Measurements from ENCODE around the gene SLC6A9.

The SLC6A9 gene

DNA sequence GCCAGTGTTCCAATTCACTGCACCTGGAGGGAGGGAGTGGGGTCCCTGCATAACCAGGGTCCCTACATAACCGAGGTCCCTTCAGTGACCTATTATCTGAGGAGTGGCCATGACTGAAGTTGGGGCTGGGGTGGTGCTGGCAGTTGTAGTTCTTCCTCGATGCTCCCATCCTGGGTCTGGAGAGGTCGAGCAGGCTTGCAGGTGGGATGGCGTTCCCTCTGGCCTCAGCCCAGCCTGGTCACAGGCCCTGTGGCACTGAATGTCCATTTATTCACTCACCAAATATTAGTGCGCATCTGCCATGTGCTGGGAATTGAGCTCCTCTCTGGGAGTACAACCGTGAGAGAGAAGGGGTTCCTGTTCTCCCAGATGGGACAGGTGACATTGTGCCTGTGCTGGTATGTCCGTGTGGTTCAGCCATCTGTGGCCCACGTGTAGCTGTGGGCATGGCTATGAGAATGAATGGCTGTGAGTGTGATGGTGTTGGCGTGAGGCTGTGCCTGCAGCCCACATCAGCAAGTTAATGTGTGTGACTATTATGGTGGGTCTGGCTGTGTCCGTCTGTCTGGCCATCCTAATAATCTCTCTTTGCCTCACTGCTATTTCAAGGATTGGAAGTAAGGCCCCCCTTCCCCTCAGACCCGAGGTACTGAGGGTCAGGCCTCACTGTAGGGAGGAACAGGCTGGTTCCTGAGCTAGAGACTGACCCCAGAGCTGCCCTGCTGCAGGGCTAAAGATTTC is 3.9 kb upstream of the SLC6A9 start:
- Histone ChIP-seq H2BK15ac (replicated peaks; ENCODE audit: low read depth) (no peak overlapping the region), H3K4me3 (ENCODE audit: low read length) (no peak overlapping the region), H3K4me1 (ENCODE audit: control insufficient read depth, low read depth, low read length) (peaks cover 9% of the 10 kb centered on the region), H3K56ac (ENCODE audit: low read length) (peak overlapping the region; percentile 37), H3K23ac (ENCODE audit: low read length) (no peak overlapping the region), H2BK120ac (ENCODE audit: low read depth, low read length) (no peak overlapping the region), H3K18ac (ENCODE audit: low read length) (no peak overlapping the region), H3K4me2 (ENCODE audit: low read length) (no peak overlapping the region), H3K79me1 (ENCODE audit: low read length) (no peaks in the 10 kb centered on the region), H2AK5ac (ENCODE audit: low read length) (peak overlapping the region; percentile 85), H3K27me3 (ENCODE audit: insufficient read depth, low read length, poor library complexity) (no peaks in the 10 kb centered on the region), H4K8ac (ENCODE audit: low read depth, low read length) (no peak overlapping the region), H3K36me3 (ENCODE audit: control insufficient read depth, insufficient read depth, low read length) (no peaks in the 10 kb centered on the region), H3K4ac (ENCODE audit: low read depth, low read length) (no peak overlapping the region), H3K79me2 (ENCODE audit: control insufficient read depth, insufficient read depth, low read length) (no peaks in the 10 kb centered on the region), H4K5ac (ENCODE audit: low read length) (no peak overlapping the region), H3K27ac (ENCODE audit: low read depth, low read length) (no peak overlapping the region), H2BK5ac (ENCODE audit: low read length) (peak overlapping the region; percentile 11), H3K9ac (ENCODE audit: low read length) (no peak overlapping the region)
- no CpG with 5 or more reads among the region's 11 CpGs for WGBS (ENCODE audit: extremely low coverage, insufficient coverage, low lambda C conversion rate)
- DNase-seq = no peak

DNA sequence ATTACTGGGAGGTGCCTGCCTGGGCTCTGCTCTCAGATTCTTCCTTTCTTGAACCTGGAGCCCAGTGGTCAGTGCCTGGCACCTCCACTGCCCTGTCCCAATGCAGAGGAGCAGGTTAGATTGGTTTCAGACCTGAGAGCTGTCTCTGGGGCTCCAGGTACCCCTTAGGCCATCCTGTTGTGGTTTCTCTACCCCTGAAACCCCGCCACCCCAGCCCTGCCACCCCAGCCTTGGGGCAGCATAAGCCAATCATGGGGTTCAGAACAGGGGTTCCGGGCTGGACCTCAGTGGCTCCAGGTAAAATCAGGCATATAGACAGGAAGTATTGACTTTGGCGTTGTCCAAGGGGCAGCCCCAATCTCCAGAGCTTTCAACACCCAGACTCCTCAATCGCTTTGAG is 3.2 kb upstream of the SLC6A9 start:
- Histone ChIP-seq H2BK15ac (replicated peaks; ENCODE audit: low read depth) (no peak overlapping the region), H3K18ac (ENCODE audit: low read length) (no peak overlapping the region), H3K27me3 (ENCODE audit: insufficient read depth, low read length, poor library complexity) (no peaks in the 10 kb centered on the region), H2BK5ac (ENCODE audit: low read length) (no peak overlapping the region), H3K79me1 (ENCODE audit: low read length) (no peaks in the 10 kb centered on the region), H3K36me3 (ENCODE audit: control insufficient read depth, insufficient read depth, low read length) (no peaks in the 10 kb centered on the region), H4K5ac (ENCODE audit: low read length) (no peak overlapping the region), H3K23ac (ENCODE audit: low read length) (no peak overlapping the region), H3K4me2 (ENCODE audit: low read length) (no peak overlapping the region), H3K4me1 (ENCODE audit: control insufficient read depth, low read depth, low read length) (peaks cover 9% of the 10 kb centered on the region), H4K8ac (ENCODE audit: low read depth, low read length) (no peak overlapping the region), H3K4me3 (ENCODE audit: low read length) (no peak overlapping the region), H3K56ac (ENCODE audit: low read length) (no peak overlapping the region), H2AK5ac (ENCODE audit: low read length) (no peak overlapping the region), H2BK120ac (ENCODE audit: low read depth, low read length) (no peak overlapping the region), H3K79me2 (ENCODE audit: control insufficient read depth, insufficient read depth, low read length) (no peaks in the 10 kb centered on the region), H3K9ac (ENCODE audit: low read length) (no peak overlapping the region), H3K4ac (ENCODE audit: low read depth, low read length) (no peak overlapping the region), H3K27ac (ENCODE audit: low read depth, low read length) (no peak overlapping the region)
- no CpG with 5 or more reads among the region's 4 CpGs for WGBS (ENCODE audit: extremely low coverage, insufficient coverage, low lambda C conversion rate)
- no peak for DNase-seq

DNA sequence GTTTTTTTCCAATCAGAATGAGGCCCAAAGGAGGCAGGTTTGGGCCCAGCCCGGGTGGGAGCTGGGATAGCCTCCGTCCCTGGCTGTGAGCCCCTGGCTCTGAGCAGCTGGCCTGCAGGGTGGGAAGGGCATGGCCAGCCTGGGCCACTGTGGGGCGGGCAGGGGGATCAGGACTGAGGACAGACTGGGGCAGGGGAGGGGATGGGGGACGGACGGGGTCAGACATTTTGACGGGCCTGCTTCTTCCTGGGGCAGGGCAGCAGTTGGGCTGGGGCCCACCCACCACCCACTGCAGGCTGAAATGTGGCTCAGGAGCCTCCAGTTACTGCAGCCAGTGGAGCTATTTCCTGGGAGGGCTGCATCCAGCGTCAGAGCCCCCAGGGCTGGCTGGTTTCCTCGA is 2.5 kb upstream of the SLC6A9 start:
- no peak overlapping the region for H2BK5ac ChIP-seq (ENCODE audit: low read length)
- DNase-seq = no peak
- no peak overlapping the region for H3K4ac ChIP-seq (ENCODE audit: low read depth, low read length)
- H2BK15ac ChIP-seq (replicated peaks; ENCODE audit: low read depth) = no peak overlapping the region
- no peak overlapping the region for H2AK5ac ChIP-seq (ENCODE audit: low read length)
- H3K36me3 ChIP-seq (ENCODE audit: control insufficient read depth, insufficient read depth, low read length) = no peaks in the 10 kb centered on the region
- WGBS (ENCODE audit: extremely low coverage, insufficient coverage, low lambda C conversion rate) = no CpG with 5 or more reads among the region's 8 CpGs
- no peak overlapping the region for H3K4me2 ChIP-seq (ENCODE audit: low read length)
- H3K18ac ChIP-seq (ENCODE audit: low read length) = no peak overlapping the region
- peaks cover 5% of the 10 kb centered on the region for H3K79me1 ChIP-seq (ENCODE audit: low read length)
- H3K56ac ChIP-seq (ENCODE audit: low read length) = peak overlapping the region; percentile 49
- H3K4me3 ChIP-seq (ENCODE audit: low read length) = no peak overlapping the region
- H2BK120ac ChIP-seq (ENCODE audit: low read depth, low read length) = no peak overlapping the region
- H3K9ac ChIP-seq (ENCODE audit: low read length) = no peak overlapping the region
- H3K23ac ChIP-seq (ENCODE audit: low read length) = no peak overlapping the region
- no peak overlapping the region for H3K27ac ChIP-seq (ENCODE audit: low read depth, low read length)
- H3K79me2 ChIP-seq (ENCODE audit: control insufficient read depth, insufficient read depth, low read length) = peaks cover 1% of the 10 kb centered on the region
- H4K5ac ChIP-seq (ENCODE audit: low read length) = no peak overlapping the region
- H3K27me3 ChIP-seq (ENCODE audit: insufficient read depth, low read length, poor library complexity) = no peaks in the 10 kb centered on the region
- H3K4me1 ChIP-seq (ENCODE audit: control insufficient read depth, low read depth, low read length) = peaks cover 12% of the 10 kb centered on the region
- H4K8ac ChIP-seq (ENCODE audit: low read depth, low read length) = no peak overlapping the region

DNA sequence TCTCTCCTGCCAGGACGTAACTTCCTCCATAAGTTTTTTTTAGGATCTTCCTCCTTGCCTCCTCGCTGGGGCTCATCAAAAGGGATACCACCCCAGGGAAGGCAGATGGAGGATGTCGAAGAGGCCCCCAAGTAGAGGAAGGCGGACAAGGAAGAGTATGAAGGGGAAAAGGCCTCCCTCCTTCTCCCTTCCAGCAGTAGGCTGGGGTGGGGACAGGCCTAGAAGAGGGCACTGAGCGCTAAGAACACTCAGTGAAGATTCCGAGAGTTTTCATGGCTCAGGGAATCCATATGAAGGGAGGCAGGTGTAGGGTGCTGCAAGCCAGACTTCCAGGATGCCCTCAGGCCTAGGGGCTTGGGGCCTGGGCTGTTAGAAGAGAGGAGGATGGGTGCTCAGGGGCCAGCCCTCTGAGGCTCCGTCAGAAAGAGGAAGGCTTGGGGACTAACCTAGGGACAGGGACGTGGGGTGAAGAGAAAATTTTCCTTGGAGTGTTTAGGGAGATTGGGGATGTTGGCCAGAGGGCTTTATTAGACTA is 1.8 kb upstream of the SLC6A9 start:
- no CpG with 5 or more reads among the region's 8 CpGs for WGBS (ENCODE audit: extremely low coverage, insufficient coverage, low lambda C conversion rate)

DNA sequence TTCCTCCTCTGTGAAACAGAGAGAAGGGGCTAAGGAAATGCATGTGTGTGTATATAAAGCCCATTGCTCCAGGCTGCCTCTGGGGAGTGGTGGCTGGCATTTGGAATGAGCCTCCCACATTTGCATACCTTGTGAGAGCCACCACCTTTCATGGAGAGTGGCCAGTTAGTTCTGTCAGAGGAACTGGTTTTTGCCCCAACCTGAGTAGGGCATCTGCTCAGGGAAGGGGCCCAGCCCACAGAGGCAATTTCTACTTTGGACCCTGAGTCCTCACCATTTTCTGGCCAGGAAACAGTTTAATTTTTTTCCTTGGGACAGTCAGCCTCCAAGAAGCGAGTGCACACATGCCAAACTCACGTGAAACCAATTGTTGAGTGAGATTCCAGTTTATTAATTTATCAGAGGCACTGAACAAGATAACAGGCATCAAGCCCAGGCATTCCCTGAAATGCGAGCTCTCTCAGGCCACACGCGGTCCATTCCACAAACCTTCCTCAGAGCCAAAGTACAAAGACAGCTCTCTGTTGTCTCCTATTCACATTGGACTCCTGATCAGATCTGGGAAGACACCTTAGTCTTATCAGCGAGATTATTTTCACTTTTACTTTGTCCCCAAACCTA is 1.0 kb upstream of the SLC6A9 start:
- H3K27ac ChIP-seq (ENCODE audit: low read depth, low read length) = no peak overlapping the region

More for the DNA sequence above, 1.8 kb upstream of the SLC6A9 start:
- Histone ChIP-seq H4K5ac (ENCODE audit: low read length) (no peak overlapping the region), H3K4me3 (ENCODE audit: low read length) (no peak overlapping the region), H3K18ac (ENCODE audit: low read length) (no peak overlapping the region), H3K23ac (ENCODE audit: low read length) (no peak overlapping the region), H3K56ac (ENCODE audit: low read length) (peak overlapping the region; percentile 17), H4K8ac (ENCODE audit: low read depth, low read length) (no peak overlapping the region), H3K79me2 (ENCODE audit: control insufficient read depth, insufficient read depth, low read length) (peaks cover 2% of the 10 kb centered on the region), H2BK5ac (ENCODE audit: low read length) (no peak overlapping the region), H2BK15ac (replicated peaks; ENCODE audit: low read depth) (no peak overlapping the region), H3K27me3 (ENCODE audit: insufficient read depth, low read length, poor library complexity) (no peaks in the 10 kb centered on the region), H2BK120ac (ENCODE audit: low read depth, low read length) (no peak overlapping the region), H3K36me3 (ENCODE audit: control insufficient read depth, insufficient read depth, low read length) (no peaks in the 10 kb centered on the region), H3K4me2 (ENCODE audit: low read length) (no peak overlapping the region), H3K4ac (ENCODE audit: low read depth, low read length) (no peak overlapping the region), H2AK5ac (ENCODE audit: low read length) (no peak overlapping the region), H3K9ac (ENCODE audit: low read length) (no peak overlapping the region), H3K27ac (ENCODE audit: low read depth, low read length) (no peak overlapping the region), H3K79me1 (ENCODE audit: low read length) (peaks cover 5% of the 10 kb centered on the region), H3K4me1 (ENCODE audit: control insufficient read depth, low read depth, low read length) (peaks cover 12% of the 10 kb centered on the region)
- no peak for DNase-seq

More for the DNA sequence above, 1.0 kb upstream of the SLC6A9 start:
- H3K4me1 ChIP-seq (ENCODE audit: control insufficient read depth, low read depth, low read length) = peaks cover 12% of the 10 kb centered on the region
- peak overlapping the region; percentile 74 for H3K4ac ChIP-seq (ENCODE audit: low read depth, low read length)
- no peak overlapping the region for H3K4me3 ChIP-seq (ENCODE audit: low read length)
- peak; percentile 59 for DNase-seq
- H4K8ac ChIP-seq (ENCODE audit: low read depth, low read length) = no peak overlapping the region
- H2BK15ac ChIP-seq (replicated peaks; ENCODE audit: low read depth) = no peak overlapping the region
- peaks cover 9% of the 10 kb centered on the region for H3K79me1 ChIP-seq (ENCODE audit: low read length)
- WGBS (ENCODE audit: extremely low coverage, insufficient coverage, low lambda C conversion rate) = no CpG with 5 or more reads among the region's 6 CpGs
- H3K27me3 ChIP-seq (ENCODE audit: insufficient read depth, low read length, poor library complexity) = no peaks in the 10 kb centered on the region
- H2AK5ac ChIP-seq (ENCODE audit: low read length) = peak overlapping the region; percentile 97
- peak overlapping the region; percentile 99 for H3K56ac ChIP-seq (ENCODE audit: low read length)
- H3K23ac ChIP-seq (ENCODE audit: low read length) = no peak overlapping the region
- H3K79me2 ChIP-seq (ENCODE audit: control insufficient read depth, insufficient read depth, low read length) = peaks cover 2% of the 10 kb centered on the region
- peak overlapping the region; percentile 78 for H3K18ac ChIP-seq (ENCODE audit: low read length)
- peak overlapping the region; percentile 97 for H4K5ac ChIP-seq (ENCODE audit: low read length)
- no peak overlapping the region for H2BK120ac ChIP-seq (ENCODE audit: low read depth, low read length)
- no peaks in the 10 kb centered on the region for H3K36me3 ChIP-seq (ENCODE audit: control insufficient read depth, insufficient read depth, low read length)
- H3K4me2 ChIP-seq (ENCODE audit: low read length) = peak overlapping the region; percentile 70
- H2BK5ac ChIP-seq (ENCODE audit: low read length) = peak overlapping the region; percentile 89
- peak overlapping the region; percentile 97 for H3K9ac ChIP-seq (ENCODE audit: low read length)
